KMS-11 (cell line): Measurements from ENCODE around the gene ANGPTL4.

Experiments used
- H2AFZ ChIP-seq: fragments of 200-600 bp; sonication (generic); 2 replicates; pipeline ENCODE4 v1.6.1; 2016; ENCODE audit warnings: antibody characterized with exemption, mixed run types, low read depth
- H3K27ac ChIP-seq: fragments of 200-600 bp; sonication (generic); 2 replicates; pipeline ENCODE4 v1.6.1; 2016; ENCODE audit warnings: mild to moderate bottlenecking, mixed run types
- H3K27me3 ChIP-seq: fragments of 200-600 bp; sonication (generic); 2 replicates; pipeline ENCODE4 v1.6.1; 2017; ENCODE audit warnings: mild to moderate bottlenecking, low read depth, mixed run types, moderate library complexity; ENCODE audit not compliant: insufficient read depth
- H3K36me3 ChIP-seq: fragments of 200-600 bp; sonication (generic); 2 replicates; pipeline ENCODE4 v1.6.1; 2017; ENCODE audit warnings: mild to moderate bottlenecking, mixed run types; ENCODE audit not compliant: insufficient read depth
- H3K4me1 ChIP-seq: fragments of 200-600 bp; sonication (generic); 2 replicates; pipeline ENCODE4 v1.6.1; 2016; ENCODE audit warnings: mild to moderate bottlenecking, low read depth, mixed run types; ENCODE audit not compliant: poor library complexity, severe bottlenecking
- H3K4me2 ChIP-seq: fragments of 200-600 bp; sonication (generic); 2 replicates; pipeline ENCODE4 v1.7.0; 2016; ENCODE audit warnings: mild to moderate bottlenecking, mixed run types
- H3K4me3 ChIP-seq: fragments of 200-600 bp; sonication (generic); IDR thresholded peaks from 2 replicates; pipeline ENCODE4 v1.6.1; 2017; ENCODE audit warnings: low read depth, low read length, mixed read lengths; ENCODE audit not compliant: insufficient read depth
- H3K79me2 ChIP-seq: fragments of 200-600 bp; sonication (generic); 2 replicates; pipeline ENCODE4 v1.6.1; 2016; ENCODE audit warnings: low read depth, mixed run types; ENCODE audit not compliant: insufficient read depth
- H3K9ac ChIP-seq: fragments of 200-600 bp; sonication (generic); 2 replicates; pipeline ENCODE4 v1.6.1; 2016; ENCODE audit warnings: mild to moderate bottlenecking, mixed run types
- H4K20me1 ChIP-seq: fragments of 200-600 bp; sonication (generic); 2 replicates; pipeline ENCODE4 v1.6.1; 2016; ENCODE audit warnings: mild to moderate bottlenecking, mixed run types; ENCODE audit not compliant: insufficient read depth
- TF ChIP-seq, protein P1 (sequence below): fragments of 200-600 bp; sonication (generic); conservative IDR thresholded peaks from 2 replicates; pipeline ENCODE4 v1.6.1; 2017; ENCODE audit warnings: low read depth, mild to moderate bottlenecking, antibody characterized with exemption, low read length, moderate library complexity, mixed read lengths

ANGPTL4 gene

DNA sequence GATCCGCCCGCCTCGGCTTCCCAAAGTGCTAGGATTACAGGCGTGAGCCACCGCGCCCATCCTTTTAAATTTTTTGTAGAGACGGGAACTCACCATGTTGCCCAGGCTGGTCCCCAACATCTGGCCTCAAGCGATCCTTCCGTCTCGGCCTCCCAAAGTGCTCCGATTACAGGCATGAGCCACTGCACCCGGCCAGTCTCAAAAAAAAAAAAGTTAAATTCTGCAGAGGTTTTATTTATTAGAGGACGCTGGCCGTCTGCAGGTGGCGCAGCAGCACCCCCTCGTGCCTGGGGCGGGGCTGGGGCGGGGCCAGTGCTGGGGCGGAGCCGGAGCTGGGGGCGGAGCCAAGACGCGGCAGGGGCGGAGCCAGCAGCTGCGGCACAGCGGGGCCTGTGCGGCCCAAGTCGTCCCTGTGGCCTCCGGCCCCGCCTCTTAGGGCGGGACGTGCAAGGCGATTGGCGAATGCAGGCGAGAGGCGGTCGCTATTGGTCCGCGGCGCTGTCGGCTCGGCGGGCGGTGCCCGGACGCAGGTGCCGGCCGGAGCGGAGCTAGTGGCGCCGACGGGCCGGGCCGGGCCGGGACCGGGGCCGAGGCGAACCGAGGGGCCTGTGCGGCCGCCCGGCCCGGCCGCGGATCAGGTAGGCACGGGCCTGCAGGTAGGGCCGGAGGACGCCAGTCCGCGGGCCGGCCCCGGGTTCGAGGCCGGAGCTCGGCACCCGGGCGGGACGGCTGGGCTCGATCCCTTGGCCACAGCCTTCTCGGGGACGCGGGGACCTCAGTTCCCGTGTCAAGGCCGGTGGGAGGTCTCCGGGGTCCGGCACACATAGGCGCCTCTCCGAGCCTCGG is 49.1 kb downstream of the ANGPTL4 start, which contains the start of gene MARCHF2:
TSS of gene MARCHF2 (plus strand) at position 523 of the 846 bp plus-strand sequence. CDS start 8,536 bp downstream, outside the sequence.
- TF ChIP-seq, protein P1, sequence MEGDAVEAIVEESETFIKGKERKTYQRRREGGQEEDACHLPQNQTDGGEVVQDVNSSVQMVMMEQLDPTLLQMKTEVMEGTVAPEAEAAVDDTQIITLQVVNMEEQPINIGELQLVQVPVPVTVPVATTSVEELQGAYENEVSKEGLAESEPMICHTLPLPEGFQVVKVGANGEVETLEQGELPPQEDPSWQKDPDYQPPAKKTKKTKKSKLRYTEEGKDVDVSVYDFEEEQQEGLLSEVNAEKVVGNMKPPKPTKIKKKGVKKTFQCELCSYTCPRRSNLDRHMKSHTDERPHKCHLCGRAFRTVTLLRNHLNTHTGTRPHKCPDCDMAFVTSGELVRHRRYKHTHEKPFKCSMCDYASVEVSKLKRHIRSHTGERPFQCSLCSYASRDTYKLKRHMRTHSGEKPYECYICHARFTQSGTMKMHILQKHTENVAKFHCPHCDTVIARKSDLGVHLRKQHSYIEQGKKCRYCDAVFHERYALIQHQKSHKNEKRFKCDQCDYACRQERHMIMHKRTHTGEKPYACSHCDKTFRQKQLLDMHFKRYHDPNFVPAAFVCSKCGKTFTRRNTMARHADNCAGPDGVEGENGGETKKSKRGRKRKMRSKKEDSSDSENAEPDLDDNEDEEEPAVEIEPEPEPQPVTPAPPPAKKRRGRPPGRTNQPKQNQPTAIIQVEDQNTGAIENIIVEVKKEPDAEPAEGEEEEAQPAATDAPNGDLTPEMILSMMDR = peak; percentile 45

DNA sequence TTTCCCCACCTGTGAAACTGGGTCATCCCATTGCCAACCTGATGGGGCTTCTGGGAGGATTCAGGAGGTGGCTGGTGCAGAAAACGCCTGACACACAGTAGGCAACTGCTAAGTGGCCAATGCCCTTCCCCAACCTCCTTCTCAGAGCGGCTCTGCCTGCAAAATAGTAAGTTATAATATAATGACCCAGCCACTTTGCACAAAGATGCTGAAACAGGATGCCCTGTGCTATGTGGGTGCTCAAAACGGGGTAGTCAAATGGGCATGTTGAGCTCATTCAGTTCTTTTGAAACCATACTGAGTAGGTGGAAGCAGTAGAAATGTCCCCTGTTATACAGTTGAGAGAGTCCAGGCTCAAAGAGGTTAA is 49.7 kb downstream of the ANGPTL4 start:
- Histone ChIP-seq H3K36me3 (no peaks in the 10 kb centered on the region), H3K9ac (peak overlapping the region; percentile 46; the same call in 1 of the 2 replicates), H4K20me1 (no peaks in the 10 kb centered on the region), H3K4me2 (peak overlapping the region; percentile 95), H3K4me1 (peaks cover 6% of the 10 kb centered on the region), H2AFZ (peak overlapping the region; percentile 90), H3K79me2 (no peaks in the 10 kb centered on the region), H3K27me3 (no peaks in the 10 kb centered on the region), H3K4me3 (no peak overlapping the region), H3K27ac (no peak overlapping the region)
- TF ChIP-seq, protein P1 = no peak

More for the DNA sequence above, 49.1 kb downstream of the ANGPTL4 start, which contains the start of gene MARCHF2:
- Histone ChIP-seq H3K27ac (no peak within 1 kb of the TSS), H3K9ac (peak within 1 kb of the TSS; percentile 46; the same call in 1 of the 2 replicates), H3K36me3 (no peaks in the 10 kb centered on the region), H3K4me3 (no peak within 1 kb of the TSS), H4K20me1 (no peaks in the 10 kb centered on the region), H3K79me2 (no peaks in the 10 kb centered on the region), H3K4me2 (peak within 1 kb of the TSS; percentile 95), H3K4me1 (peaks cover 6% of the 10 kb centered on the region), H3K27me3 (no peaks in the 10 kb centered on the region), H2AFZ (peak within 1 kb of the TSS; percentile 90)

DNA sequence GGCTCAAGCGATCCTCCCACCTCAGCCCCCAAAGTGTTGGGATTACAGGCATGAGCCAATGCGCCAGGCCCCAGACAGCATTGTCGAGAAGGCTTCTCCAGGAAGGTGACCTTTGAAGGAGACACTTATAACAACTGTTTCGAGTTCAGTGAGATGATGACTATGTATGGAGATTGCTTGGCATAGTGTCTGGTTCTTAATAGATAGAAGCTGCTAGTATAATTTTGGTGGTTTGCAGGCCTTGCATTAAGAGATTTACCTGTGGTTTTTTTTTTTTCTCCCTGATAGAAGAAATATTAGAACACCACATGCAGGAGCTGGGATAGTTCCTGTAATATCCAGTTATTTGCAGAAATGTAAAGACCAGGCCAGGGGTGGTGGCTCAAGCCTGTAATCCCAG is 52.8 kb downstream of the ANGPTL4 start:
- Histone ChIP-seq H3K27ac (no peak overlapping the region), H3K9ac (no peak overlapping the region), H3K4me3 (no peak overlapping the region), H3K36me3 (no peaks in the 10 kb centered on the region), H3K79me2 (no peaks in the 10 kb centered on the region), H3K27me3 (no peaks in the 10 kb centered on the region), H3K4me2 (no peak overlapping the region), H4K20me1 (no peaks in the 10 kb centered on the region), H2AFZ (no peak overlapping the region), H3K4me1 (peaks cover 6% of the 10 kb centered on the region)
- TF ChIP-seq, protein P1 = no peak

DNA sequence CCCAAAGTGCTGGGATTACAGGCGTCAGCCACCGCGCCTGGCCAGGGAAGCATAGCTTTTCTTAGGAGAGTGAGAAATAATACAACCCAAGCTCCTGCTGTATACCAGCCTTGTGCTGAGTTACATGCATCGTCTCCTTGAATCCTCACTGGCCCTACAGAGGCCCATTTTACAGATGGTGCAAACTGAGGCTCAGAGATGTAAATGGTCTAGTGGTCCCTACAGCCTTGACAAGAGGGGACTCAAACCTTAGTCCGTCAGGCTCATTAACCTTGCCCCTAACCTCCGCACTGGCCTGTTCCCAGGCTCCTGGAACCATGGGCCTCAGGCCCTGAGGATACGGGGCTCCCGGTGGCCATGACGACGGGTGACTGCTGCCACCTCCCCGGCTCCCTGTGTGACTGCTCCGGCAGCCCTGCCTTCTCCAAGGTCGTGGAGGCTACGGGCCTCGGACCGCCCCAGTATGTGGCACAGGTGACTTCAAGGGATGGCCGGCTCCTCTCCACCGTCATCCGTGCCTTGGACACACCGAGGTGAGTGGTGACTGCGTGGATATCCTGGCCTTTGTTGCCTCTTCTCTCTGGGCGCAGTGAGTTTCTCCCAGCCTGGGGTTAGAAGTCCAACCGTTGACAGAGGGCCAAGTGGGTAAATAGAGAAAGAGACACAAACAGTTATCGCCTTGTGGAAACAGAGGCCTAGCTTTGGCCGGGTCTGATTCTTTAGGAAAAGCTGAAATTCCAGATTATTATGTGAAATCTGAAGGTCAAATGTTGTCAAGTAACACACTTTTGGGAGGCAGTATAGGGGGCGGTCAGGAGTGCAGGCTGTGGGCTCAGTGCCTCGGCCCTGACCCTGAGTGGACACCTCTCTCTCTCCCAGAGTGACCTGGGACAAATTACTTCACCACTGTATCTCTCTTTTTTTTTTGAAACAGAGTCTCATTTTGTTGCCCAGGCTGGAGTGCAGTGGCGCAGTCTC is 57.8 kb downstream of the ANGPTL4 start:
- TF ChIP-seq, protein P1 = no peak
- Histone ChIP-seq H3K9ac (no peak overlapping the region), H3K4me2 (no peak overlapping the region), H4K20me1 (no peaks in the 10 kb centered on the region), H3K27ac (no peak overlapping the region), H3K4me3 (no peak overlapping the region), H2AFZ (no peak overlapping the region), H3K79me2 (no peaks in the 10 kb centered on the region), H3K36me3 (no peaks in the 10 kb centered on the region), H3K4me1 (no peaks in the 10 kb centered on the region), H3K27me3 (no peaks in the 10 kb centered on the region)
